GM10266 (cell line): ENCODE results near the gene FLNB.

ENCODE experiments used
- DNase-seq: peaks from one replicate; pipeline ENCODE4 v3.0.0; 2012; ENCODE audit errors: extremely low spot score
- CTCF ChIP-seq: IDR thresholded peaks from 2 replicates; pipeline ENCODE4 v1.5.1; 2012; ENCODE audit warnings: mild to moderate bottlenecking, low read depth; ENCODE audit not compliant: control insufficient read depth, insufficient read depth; ENCODE audit errors: missing control alignments

The FLNB gene

GRCh38 chr3:58025837-58026569 lies 17.8 kb downstream of the FLNB start:
- TF ChIP-seq CTCF: no peak
- no peak for DNase-seq

- TF ChIP-seq CTCF: no peak
- no peak for DNase-seq
Observed at GRCh38 chr3:58026598-58026997, 18.4 kb downstream of the FLNB start.

- TF ChIP-seq CTCF: no peak
- no peak for DNase-seq
Observed at GRCh38 chr3:58027704-58028317, 19.6 kb downstream of the FLNB start.

GRCh38 chr3:58028902-58029301 lies 20.7 kb downstream of the FLNB start:
- no peak for TF ChIP-seq CTCF
- DNase-seq: no peak

GRCh38 chr3:58029842-58030584 lies 21.8 kb downstream of the FLNB start:
- no peak for TF ChIP-seq CTCF
- DNase-seq: no peak

- no peak for DNase-seq
- TF ChIP-seq CTCF: no peak
Observed at GRCh38 chr3:58032186-58032585, 24.0 kb downstream of the FLNB start.
